Measurements from ENCODE around the gene PTOV1. TPM values are rescaled to one million over a fixed set of nuclear protein-coding genes. Genes with fewer than 3 reads are reported as not detected.

PTOV1 gene
- total and polyA plus RNA-seq, 2 of the 13 experiments (the other 11 are each of a cell fraction or from before 2014, with no cell fraction given) = 63.5 to 68.5 TPM

GRCh38 chr19:49859682-49860335 is 8.8 kb downstream of the PTOV1 start:
- intact Hi-C loops (cut with micrococcal nuclease; ENCODE audit: unreplicated experiment) (no loop called here), in situ Hi-C loops (cut with HindIII; ENCODE audit: extremely low pct_ligation_motif_present, low pct_unique_long_range_greater_than_20kb) (no loop called here)
- Histone ChIP-seq H3K27ac (ENCODE audit: extremely low read length, insufficient read depth, low read length) (no peak overlapping the region), H2AFZ (ENCODE audit: low read length) (no peak overlapping the region), H3K27me3 (ENCODE audit: control insufficient read depth in 1 of 2, insufficient read depth in 2 of 2, low read length in 2 of 2) (no peaks in the 10 kb centered on the region), H4K20me1 (ENCODE audit: insufficient read depth, low read length) (peaks cover 1% of the 10 kb centered on the region), H3K4me1 (ENCODE audit: insufficient read depth, low read length) (peaks cover 9% of the 10 kb centered on the region), H3K9ac (ENCODE audit: insufficient read depth, low read depth, low read length) (no peak overlapping the region), H3K4me3 (replicated peaks in 1 of 3; ENCODE audit: insufficient read depth in 1 of 3, low read depth in 2 of 3, low read length in 3 of 3) (no peak overlapping the region), H3K4me2 (ENCODE audit: low read depth, low read length) (no peak overlapping the region), H3K9me3 (ENCODE audit: low read length) (no peaks in the 10 kb centered on the region), H3K36me3 (replicated peaks in 1 of 2; ENCODE audit: control insufficient read depth in 1 of 2, insufficient read depth in 2 of 2, low read length in 2 of 2) (peaks cover 41 to 77% of the 10 kb centered on the region in 2 experiments), H3K79me2 (ENCODE audit: insufficient read depth, low read length) (peaks cover 4% of the 10 kb centered on the region)
- 0 out of 2 replicates have a peak, but pooled peaks have one; percentile 41 for TF ChIP-seq PATZ1 (CRISPR knock-in tag; IDR thresholded peaks at IDR 0.05)
- no peak for TF ChIP-seq KLF9 (CRISPR knock-in tag; IDR thresholded peaks at IDR 0.05; ENCODE audit: low read depth)
- TF ChIP-seq FLYWCH1 (CRISPR knock-in tag; IDR thresholded peaks at IDR 0.05) = no peak
- TF ChIP-seq RORA (CRISPR knock-in tag; IDR thresholded peaks at IDR 0.05) = no peak
- TF ChIP-seq SALL1 (CRISPR knock-in tag; IDR thresholded peaks at IDR 0.05) = peak; percentile 11; the same call in 1 of the 2 replicates
- peak; percentile 56 for TF ChIP-seq AGO1 (IDR thresholded peaks at IDR 0.05; ENCODE audit: low read depth, low read length, poor library complexity, severe bottlenecking)
- peak; percentile 49 for TF ChIP-seq AGO2 (optimal IDR thresholded peaks at IDR 0.05; ENCODE audit: low read depth, low read length)
- TF ChIP-seq RBFOX2 (IDR thresholded peaks at IDR 0.05; ENCODE audit: low read depth, low read length) = peak; percentile 68
- TF ChIP-seq POLR2A (IDR thresholded peaks at IDR 0.05; ENCODE audit: insufficient read depth in 1 of 2, low read depth in 2 of 2, low read length in 2 of 2) = peak in 1 of 2 experiments; percentile 55; a peak in 2 of 4 replicates
- TF ChIP-seq POLR2G (IDR thresholded peaks at IDR 0.05; ENCODE audit: low read depth, low read length) = peak; percentile 27; the same call in 1 of the 2 replicates
- FAIRE-seq = no peak
- POLR2A ChIA-PET = interaction anchor here (1.8 kb wide), 1 partner anchor 10 kb away, joined by 6 read pairs; no protein-coding TSS in a partner anchor
- no peak for DNase-seq (ENCODE audit: low spot score)
- peak; percentile 1; the same call in 1 of the 3 replicates for ATAC-seq
- 90% methylated on average over 5 of the region's 22 CpGs for WGBS (ENCODE audit: low lambda C conversion rate)
- CTCF ChIA-PET (ENCODE audit: low intra/inter-chr PET ratio, low total read pairs) = no interaction called here
- BruUV-seq (replicated peaks) = no TSS peak

All from HepG2 (cell line).